Upper lobe of left lung (tissue), 4 donors: ENCODE data around the gene DIP2C.

Experiments
- EP300 ChIP-seq, 4 donors: sonication (generic); formaldehyde crosslinking; IDR thresholded peaks; one replicate each; pipeline ENCODE4 v1.5.1; 2017; ENCODE audit warnings: antibody characterized with exemption in 4 of 4, control low read depth in 2 of 4
- POLR2A ChIP-seq, 4 donors: fragments of 450-650 bp; IDR thresholded peaks; one replicate each; pipeline ENCODE4 v1.5.1; 2016 to 2017; ENCODE audit warnings: antibody characterized with exemption in 4 of 4, mild to moderate bottlenecking in 2 of 4
- POLR2AphosphoS5 ChIP-seq, 2 donors: sonication (generic); formaldehyde crosslinking; IDR thresholded peaks; one replicate each; pipeline ENCODE4 v1.5.1; 2017; ENCODE audit warnings: antibody characterized with exemption in 2 of 2
- TF ChIP-seq, protein P1 (sequence below), 6 experiments: fragments of 450-650 bp in 4 of 6; fragments of 200-600 bp in 2 of 6; sonication (generic) in 2 of 6; IDR thresholded peaks; one replicate each; pipeline ENCODE4 v1.5.1; 2016 to 2019; ENCODE audit warnings: antibody characterized with exemption in 6 of 6

DNA sequence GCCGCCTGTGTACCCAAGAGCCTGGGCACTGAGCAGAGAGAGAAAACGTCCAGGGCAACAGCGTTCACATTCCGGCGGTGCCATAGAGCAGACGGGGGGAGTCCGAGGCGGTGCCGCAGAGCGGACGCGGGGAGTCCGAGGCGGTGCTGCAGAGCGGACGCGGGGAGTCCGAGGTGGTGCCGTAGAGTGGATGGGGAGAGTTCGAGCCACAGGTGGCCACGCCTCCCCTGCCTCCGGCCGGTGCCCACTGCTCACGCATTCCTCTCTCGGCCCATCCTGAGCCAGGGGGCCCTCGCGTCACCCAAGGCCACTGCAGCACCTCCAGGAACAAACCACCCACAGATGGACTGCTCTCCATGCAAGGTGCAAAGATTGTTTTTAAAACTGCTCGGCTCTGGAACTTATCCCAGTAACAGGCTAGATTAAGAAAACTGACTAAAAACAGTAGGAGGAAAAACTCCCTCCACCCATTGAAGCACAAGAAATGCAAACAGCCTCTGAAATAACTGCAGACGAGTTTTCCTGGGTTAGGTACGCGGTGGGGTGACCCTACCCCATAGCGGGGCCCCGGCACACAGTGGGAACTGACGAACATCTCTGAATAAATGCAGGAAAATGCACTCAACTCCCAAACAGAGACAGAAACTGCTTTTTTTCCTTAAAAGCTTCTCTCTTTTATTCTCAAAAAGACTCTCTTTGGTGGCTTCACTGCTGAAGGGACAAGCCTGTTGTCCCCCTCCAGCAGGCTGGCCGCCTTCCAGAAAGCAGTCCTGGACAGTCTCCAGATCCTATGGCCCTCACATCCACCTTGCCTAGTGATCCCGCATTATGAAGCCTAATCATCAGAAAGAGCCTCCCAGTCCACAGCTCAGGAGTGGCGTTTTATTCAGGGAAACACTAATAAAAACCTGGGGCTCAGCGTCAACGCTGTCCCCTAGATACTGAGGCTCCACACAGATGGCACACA, 55.9 kb downstream of the DIP2C start:
- TF ChIP-seq, protein P1, sequence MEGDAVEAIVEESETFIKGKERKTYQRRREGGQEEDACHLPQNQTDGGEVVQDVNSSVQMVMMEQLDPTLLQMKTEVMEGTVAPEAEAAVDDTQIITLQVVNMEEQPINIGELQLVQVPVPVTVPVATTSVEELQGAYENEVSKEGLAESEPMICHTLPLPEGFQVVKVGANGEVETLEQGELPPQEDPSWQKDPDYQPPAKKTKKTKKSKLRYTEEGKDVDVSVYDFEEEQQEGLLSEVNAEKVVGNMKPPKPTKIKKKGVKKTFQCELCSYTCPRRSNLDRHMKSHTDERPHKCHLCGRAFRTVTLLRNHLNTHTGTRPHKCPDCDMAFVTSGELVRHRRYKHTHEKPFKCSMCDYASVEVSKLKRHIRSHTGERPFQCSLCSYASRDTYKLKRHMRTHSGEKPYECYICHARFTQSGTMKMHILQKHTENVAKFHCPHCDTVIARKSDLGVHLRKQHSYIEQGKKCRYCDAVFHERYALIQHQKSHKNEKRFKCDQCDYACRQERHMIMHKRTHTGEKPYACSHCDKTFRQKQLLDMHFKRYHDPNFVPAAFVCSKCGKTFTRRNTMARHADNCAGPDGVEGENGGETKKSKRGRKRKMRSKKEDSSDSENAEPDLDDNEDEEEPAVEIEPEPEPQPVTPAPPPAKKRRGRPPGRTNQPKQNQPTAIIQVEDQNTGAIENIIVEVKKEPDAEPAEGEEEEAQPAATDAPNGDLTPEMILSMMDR (IDR thresholded peaks at IDR 0.05): no peak
- TF ChIP-seq EP300 (IDR thresholded peaks at IDR 0.05): no peak
- no peak for TF ChIP-seq POLR2A (IDR thresholded peaks at IDR 0.05)
- no peak for TF ChIP-seq POLR2AphosphoS5 (IDR thresholded peaks at IDR 0.05)
